Heart left ventricle (tissue), 13 donors: ENCODE measurements around the gene LCP1.

Experiments used
- POLR2A ChIP-seq, 2 donors: fragments of 450-650 bp; IDR thresholded peaks; one replicate each; pipeline ENCODE4 v1.6.1; 2017; ENCODE audit warnings: antibody characterized with exemption in 2 of 2, mild to moderate bottlenecking in 2 of 2, moderate library complexity in 2 of 2
- TF ChIP-seq, protein P1 (sequence below), 12 donors: fragments of 200-600 bp; sonication (generic) in 4 of 12; IDR thresholded peaks; one replicate each; pipeline versions ENCODE4 v1.5.0 to v1.8.0; 2018 to 2022; ENCODE audit warnings: antibody characterized with exemption in 12 of 12, mild to moderate bottlenecking in 5 of 12
- donor health status: ischemic (EF 13 %, LVEDD 7.1; RV severe dilation, severe dysfunction).
- donor health status: DM: no; HTN: yes; CAD: no.
- donor health status: DM: no; HTN: no; CAD: no.
- donor health status: ischemic (EF 25% LVEDD 6.9; RV normal size, moderate dysfunction).
- donor health status: ischemic (EF 25% LVEDD 5.7; RV mildly dilated, moderate dysfunction).
- donor health status: ischemic (EF 35%, LVEDD 5.7; RV mildly dilated, moderate dysfunction).
- donor health status: nonischemic (EF 11% LVEDD 7.7; RV severe dilation, severe dysfunction).
- donor health status: DM: yes; HTN: yes; CAD: no.
- donor health status: PGD.
- donor health status: ischemic (EF 29% LVEDD 5.4; RV normal size, mild dysfunction).
- donor health status: nonischemic (EF 23%, LVEDD 6.1; RV moderate dilation, normal function).

DNA sequence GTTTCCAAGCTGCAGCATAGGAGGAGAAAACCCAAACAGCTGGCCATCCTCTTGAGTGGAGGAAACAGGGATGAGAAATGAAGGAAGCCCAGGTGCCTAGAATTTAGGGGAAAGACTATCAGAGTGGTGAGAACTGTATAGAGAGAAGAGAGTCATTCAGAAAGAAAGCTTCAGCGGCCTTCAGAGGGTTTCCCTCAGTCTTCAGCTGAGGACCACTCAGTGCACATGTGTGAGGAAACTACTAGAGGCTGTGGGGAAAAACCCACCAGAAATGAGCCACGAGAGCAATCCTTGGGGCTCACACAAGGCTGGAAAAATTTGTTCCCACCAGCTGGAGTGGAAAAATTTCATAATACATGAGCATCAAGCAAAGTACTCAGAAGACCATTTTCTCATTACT lies 41.9 kb downstream of the LCP1 start:
- TF ChIP-seq, protein P1, sequence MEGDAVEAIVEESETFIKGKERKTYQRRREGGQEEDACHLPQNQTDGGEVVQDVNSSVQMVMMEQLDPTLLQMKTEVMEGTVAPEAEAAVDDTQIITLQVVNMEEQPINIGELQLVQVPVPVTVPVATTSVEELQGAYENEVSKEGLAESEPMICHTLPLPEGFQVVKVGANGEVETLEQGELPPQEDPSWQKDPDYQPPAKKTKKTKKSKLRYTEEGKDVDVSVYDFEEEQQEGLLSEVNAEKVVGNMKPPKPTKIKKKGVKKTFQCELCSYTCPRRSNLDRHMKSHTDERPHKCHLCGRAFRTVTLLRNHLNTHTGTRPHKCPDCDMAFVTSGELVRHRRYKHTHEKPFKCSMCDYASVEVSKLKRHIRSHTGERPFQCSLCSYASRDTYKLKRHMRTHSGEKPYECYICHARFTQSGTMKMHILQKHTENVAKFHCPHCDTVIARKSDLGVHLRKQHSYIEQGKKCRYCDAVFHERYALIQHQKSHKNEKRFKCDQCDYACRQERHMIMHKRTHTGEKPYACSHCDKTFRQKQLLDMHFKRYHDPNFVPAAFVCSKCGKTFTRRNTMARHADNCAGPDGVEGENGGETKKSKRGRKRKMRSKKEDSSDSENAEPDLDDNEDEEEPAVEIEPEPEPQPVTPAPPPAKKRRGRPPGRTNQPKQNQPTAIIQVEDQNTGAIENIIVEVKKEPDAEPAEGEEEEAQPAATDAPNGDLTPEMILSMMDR (IDR thresholded peaks at IDR 0.05), result no peak
- TF ChIP-seq POLR2A (IDR thresholded peaks at IDR 0.05), result no peak
